A549 (cell line): Measurements from ENCODE around the gene HOXB5.
A peak's percentile ranks its signal among the peaks of the same experiment; 100 is the strongest.

Experiments
- BHLHE40 ChIP-seq: IDR thresholded peaks from 2 replicates; pipeline ENCODE4 v1.6.1; 2012; ENCODE audit warnings: low read depth, low read length, inconsistent platforms
- CBX2 ChIP-seq: fragments of 200-600 bp; sonication (generic); IDR thresholded peaks from 2 replicates; pipeline ENCODE4 v1.6.1; 2016; ENCODE audit warnings: low read depth, mild to moderate bottlenecking, borderline replicate concordance
- CBX8 ChIP-seq: fragments of 200-600 bp; sonication (generic); IDR thresholded peaks from 2 replicates; pipeline ENCODE4 v1.6.1; 2016
- CHD2 ChIP-seq: fragments of 150-350 bp; IDR thresholded peaks from 2 replicates; pipeline ENCODE4 v1.6.1; 2014; ENCODE audit warnings: low read length; ENCODE audit not compliant: partially characterized antibody
- CTCF ChIP-seq: fragments of >200 bp; sonication (Bioruptor Twin); formaldehyde crosslinking; IDR thresholded peaks from 3 replicates; pipeline ENCODE4 v1.5.1; 2016
- HMGXB4 ChIP-seq: fragments of 250-450 bp; sonication (Bioruptor Pico); IDR thresholded peaks from 2 replicates; pipeline ENCODE4 v1.5.0; 2021; ENCODE audit warnings: mild to moderate bottlenecking, moderate library complexity, borderline replicate concordance
- PHF8 ChIP-seq: fragments of 200-600 bp; sonication (generic); IDR thresholded peaks from 2 replicates; pipeline ENCODE4 v1.6.1; 2016; ENCODE audit warnings: low read depth, mild to moderate bottlenecking, antibody characterized with exemption, moderate library complexity, borderline replicate concordance
- POLR2A ChIP-seq: IDR thresholded peaks from 2 replicates; pipeline ENCODE4 v1.6.1; 2012; ENCODE audit warnings: mild to moderate bottlenecking, low read length
- RAD21 ChIP-seq, 2 experiments: fragments of >200 bp in 1 of 2; sonication (Bioruptor Twin) in 1 of 2; formaldehyde crosslinking in 1 of 2; IDR thresholded peaks in 1 of 2; conservative IDR thresholded peaks in 1 of 2; 2 replicates in 1 of 2; 3 replicates in 1 of 2; pipeline ENCODE4 v1.6.1; 2012 to 2018; ENCODE audit warnings: inconsistent platforms in 1 of 2
- RNF2 ChIP-seq: fragments of 200-600 bp; sonication (generic); IDR thresholded peaks from 2 replicates; pipeline ENCODE4 v1.6.1; 2016; ENCODE audit warnings: low read depth, mild to moderate bottlenecking, antibody characterized with exemption, moderate library complexity, borderline replicate concordance

- no peak for TF ChIP-seq CBX2
- TF ChIP-seq CTCF, result no peak
- no peak for TF ChIP-seq CHD2
- peak; percentile 43 for TF ChIP-seq POLR2A
- no peak for TF ChIP-seq BHLHE40
- TF ChIP-seq HMGXB4 (CRISPR knock-in tag), result no peak
- no peak for TF ChIP-seq RAD21 (conservative IDR thresholded peaks at IDR 0.05 in 1 of 2, IDR thresholded peaks at IDR 0.05 in 1 of 2)
- no peak for TF ChIP-seq CBX8
- no peak for TF ChIP-seq RNF2
- TF ChIP-seq PHF8, result 0 out of 2 replicates have a peak, but pooled peaks have one; percentile 40
These were observed 50.3 kb downstream of the HOXB5 start for GRCh38 chr17:48543107-48543853.
